T47D (cell line): ENCODE measurements around the gene KLF13.

ENCODE experiments used
- DNase-seq, 2 experiments: peaks; one replicate each; pipeline versions ENCODE4 v3.0.0 to v3.0.0-alpha.2; 2011 to 2012; ENCODE audit warnings: low read depth in 1 of 2, low spot score in 1 of 2
- JUND ChIP-seq: IDR thresholded peaks from 2 replicates; pipeline ENCODE4 v1.6.1; 2012; ENCODE audit warnings: low read depth
- in situ Hi-C: cut with HindIII; loops from 2 replicates; pipeline ENCODE4 v1.10.0; 2016; ENCODE audit warnings: low sequenced_read_pairs, low pct_unique_long_range_greater_than_20kb

KLF13 gene

GRCh38 chr15:31326156-31326874 is at the start of gene KLF13:
TSS of gene KLF13 (plus strand) at chr15:31326835. CDS start at chr15:31327213, 378 bp downstream.
- peak; percentile 98 to 100 for DNase-seq
- in situ Hi-C loops = no loop called here
- no peak for TF ChIP-seq JUND

GRCh38 chr15:31277335-31278060 is 49.1 kb upstream of the KLF13 start:
- DNase-seq = no peak
- in situ Hi-C loops = no loop called here
- TF ChIP-seq JUND = no peak

GRCh38 chr15:31278061-31278445 is 48.6 kb upstream of the KLF13 start:
- in situ Hi-C loops = no loop called here
- no peak for DNase-seq
- no peak for TF ChIP-seq JUND

- TF ChIP-seq JUND = no peak
- in situ Hi-C loops = no loop called here
Measured at GRCh38 chr15:31278544-31279220, 48.0 kb upstream of the KLF13 start.

GRCh38 chr15:31279221-31280045 is 47.2 kb upstream of the KLF13 start:
- no peak for TF ChIP-seq JUND
- DNase-seq = peak in 1 of 2 experiments; percentile 34

More at GRCh38 chr15:31278544-31279220, 48.0 kb upstream of the KLF13 start:
- no peak for DNase-seq

GRCh38 chr15:31280046-31280830 is 46.4 kb upstream of the KLF13 start:
- in situ Hi-C loops = no loop called here
- TF ChIP-seq JUND = no peak
- DNase-seq = no peak

More at GRCh38 chr15:31279221-31280045, 47.2 kb upstream of the KLF13 start:
- in situ Hi-C loops = no loop called here

GRCh38 chr15:31280831-31281216 is 45.8 kb upstream of the KLF13 start:
- in situ Hi-C loops = no loop called here
- no peak for DNase-seq
- no peak for TF ChIP-seq JUND

- in situ Hi-C loops = no loop called here
- no peak for DNase-seq
- TF ChIP-seq JUND = no peak
Measured at GRCh38 chr15:31283043-31283442, 43.6 kb upstream of the KLF13 start.

- DNase-seq = no peak
- TF ChIP-seq JUND = no peak
- in situ Hi-C loops = no loop called here
Measured at GRCh38 chr15:31285772-31286261, 40.8 kb upstream of the KLF13 start.

- TF ChIP-seq JUND = no peak
- DNase-seq = no peak
- in situ Hi-C loops = no loop called here
Measured at GRCh38 chr15:31291048-31291578, 35.5 kb upstream of the KLF13 start.

- in situ Hi-C loops = no loop called here
- no peak for TF ChIP-seq JUND
- DNase-seq = no peak
Measured at GRCh38 chr15:31292391-31293015, 34.1 kb upstream of the KLF13 start.
